AG04450 (cell line): ENCODE measurements around the gene INSYN2A. TPM values are rescaled to one million over a fixed set of nuclear protein-coding genes. Genes with fewer than 3 reads are reported as not detected.

Experiments used
- CTCF ChIA-PET: fragments of 300-600, 350-600 bp; formaldehyde crosslinking; extraction: SDS; loops from one replicate; lab custom pipeline; 2022; ENCODE audit warnings: antibody characterized with exemption, inconsistent platforms; lab: Charles Lee
- POLR2A ChIA-PET: fragments of 350-600 bp; formaldehyde crosslinking; extraction: SDS; loops from one replicate; lab custom pipeline; 2021; ENCODE audit warnings: antibody characterized with exemption, inconsistent platforms; lab: Yijun Ruan, JAX
- DNase-seq: peaks from one replicate; pipeline ENCODE4 v3.0.0-alpha.2; 2011; ENCODE audit warnings: low read depth, low spot score
- H3K27ac ChIP-seq: one replicate; pipeline ENCODE4 v1.5.1; 2012; ENCODE audit warnings: low read depth, low read length, control low read depth
- H3K27me3 ChIP-seq: one replicate; pipeline ENCODE4 v1.6.0; 2012; ENCODE audit warnings: low read length; ENCODE audit not compliant: control insufficient read depth, insufficient read depth
- H3K4me3 ChIP-seq: 2 replicates; pipeline ENCODE4 v1.5.1; 2011; ENCODE audit warnings: mild to moderate bottlenecking, low read depth, low read length, control low read depth
- H3K9me3 ChIP-seq: 2 replicates; pipeline ENCODE4 v1.5.1; 2012; ENCODE audit warnings: low read length; ENCODE audit not compliant: control insufficient read depth, insufficient read depth
- CTCF ChIP-seq: IDR thresholded peaks from 2 replicates; pipeline ENCODE4 v1.5.1; 2011; ENCODE audit warnings: low read depth, low read length, control low read depth, inconsistent platforms
- polyA plus RNA-seq: library from polyadenylated mRNA; depleted of rRNA; stranded (reverse); fragments of >200 nt; gene quantifications from 2 replicates; pipeline ENCODE4 v1.2.3, GENCODE V29; 2011

INSYN2A gene
- polyA plus RNA-seq, 1 experiment: 0.35 TPM

GRCh38 chr10:127221281-127221680 lies 24.9 kb upstream of the INSYN2A start:
- H3K9me3 ChIP-seq: no peaks in the 10 kb centered on the region
- ChIA-PET CTCF (interaction anchor here (0.5 to 1.5 kb wide), 3 partner anchors 8 to 22 kb away, joined by 3 to 6 read pairs (median 5); no protein-coding TSS in a partner anchor), POLR2A (no interaction called here)
- no peak overlapping the region for H3K27ac ChIP-seq
- H3K4me3 ChIP-seq: no peak overlapping the region
- no peak for DNase-seq
- TF ChIP-seq CTCF: no peak
- H3K27me3 ChIP-seq: no peaks in the 10 kb centered on the region

GRCh38 chr10:127218658-127219057 lies 22.3 kb upstream of the INSYN2A start:
- ChIA-PET POLR2A (no interaction called here), CTCF (interaction anchor here (1.0 kb wide), 1 partner anchor 25 kb away, joined by 3 read pairs; no protein-coding TSS in a partner anchor)
- no peak overlapping the region for H3K4me3 ChIP-seq
- TF ChIP-seq CTCF: no peak
- no peaks in the 10 kb centered on the region for H3K27me3 ChIP-seq
- H3K9me3 ChIP-seq: no peaks in the 10 kb centered on the region
- H3K27ac ChIP-seq: no peak overlapping the region
- DNase-seq: no peak

DNA sequence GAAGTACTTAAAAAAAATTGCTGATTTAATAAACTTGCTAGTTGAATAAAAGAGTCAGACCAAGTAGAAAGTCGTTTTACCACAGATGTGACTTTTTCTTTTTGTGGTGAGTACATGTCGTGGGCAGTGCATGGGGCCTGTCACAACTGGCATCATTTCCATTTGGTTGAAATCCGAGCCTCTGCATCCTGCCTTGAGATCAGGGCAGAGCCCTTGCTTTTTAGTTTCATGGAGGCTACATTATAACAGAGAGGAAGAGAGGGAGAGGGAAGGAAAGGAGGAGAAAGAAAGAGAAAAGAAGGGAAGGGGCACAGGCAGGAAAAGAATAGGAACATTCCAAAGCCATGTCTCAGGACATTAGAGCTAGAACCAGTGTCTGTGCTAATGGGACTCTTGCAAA lies 20.4 kb upstream of the INSYN2A start:
- ChIA-PET CTCF (no interaction called here), POLR2A (no interaction called here)
- Histone ChIP-seq H3K27me3 (no peaks in the 10 kb centered on the region), H3K27ac (no peak overlapping the region), H3K4me3 (no peak overlapping the region), H3K9me3 (no peaks in the 10 kb centered on the region)
- no peak for DNase-seq
- no peak for TF ChIP-seq CTCF

DNA sequence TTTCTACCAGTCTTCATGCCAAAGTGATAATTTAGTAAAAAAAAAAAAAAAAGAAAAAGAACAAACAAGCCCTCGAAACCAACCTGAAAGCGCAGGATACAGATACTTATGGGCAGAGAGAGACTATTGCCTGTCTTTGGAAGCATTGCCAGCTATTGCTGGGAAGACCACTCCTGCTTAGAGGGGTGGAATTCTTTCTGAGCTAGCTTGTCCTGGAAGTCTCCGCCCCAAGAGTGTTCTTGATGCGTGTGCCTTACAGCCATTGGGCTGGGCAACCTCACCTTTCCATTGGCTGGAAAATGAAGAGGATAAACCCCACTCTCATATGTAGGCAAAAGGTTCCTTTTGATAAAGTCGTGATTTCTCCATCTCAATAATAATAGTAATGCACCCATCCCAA lies 19.9 kb upstream of the INSYN2A start:
- ChIA-PET CTCF (interaction anchor here (0.6 kb wide), 1 partner anchor 26 kb away, joined by 3 read pairs; no protein-coding TSS in a partner anchor), POLR2A (no interaction called here)
- DNase-seq: no peak
- no peak for TF ChIP-seq CTCF
- H3K9me3 ChIP-seq: no peaks in the 10 kb centered on the region
- no peak overlapping the region for H3K4me3 ChIP-seq
- no peak overlapping the region for H3K27ac ChIP-seq
- no peaks in the 10 kb centered on the region for H3K27me3 ChIP-seq

GRCh38 chr10:127215866-127216265 lies 19.5 kb upstream of the INSYN2A start:
- no peak overlapping the region for H3K4me3 ChIP-seq
- H3K27ac ChIP-seq: no peak overlapping the region
- DNase-seq: no peak
- H3K9me3 ChIP-seq: no peaks in the 10 kb centered on the region
- CTCF ChIA-PET: interaction anchor here (0.6 kb wide), 1 partner anchor 27 kb away, joined by 3 read pairs; no protein-coding TSS in a partner anchor
- POLR2A ChIA-PET: no interaction called here
- no peak for TF ChIP-seq CTCF
- H3K27me3 ChIP-seq: no peaks in the 10 kb centered on the region
